ENCODE results near the gene STK25.

GRCh38 chr2:241551599-241551997 lies 43.2 kb upstream of the STK25 start:
- TF ChIP-seq POLR2A (IDR thresholded peaks at IDR 0.05) (no peak), CTCF (IDR thresholded peaks at IDR 0.05) (no peak)

All from vagina (tissue), 2 donors.